Skin epidermis (tissue), 12 donors: ENCODE results near the gene TRPM6.
"Not testable (repeated sequence)": the region's sequence is repeated elsewhere in the genome, so short reads cannot be mapped to it uniquely, and the experiment has no call there.

Source experiments
- H3K27ac ChIP-seq, 21 experiments: fragments of 200-600 bp; sonication (generic) in 11 of 21; one replicate each; pipeline ENCODE4 v1.5.0; 2020; ENCODE audit warnings: mild to moderate bottlenecking in 3 of 21, inconsistent platforms in 2 of 21, moderate library complexity in 2 of 21
- H3K4me3 ChIP-seq, 7 experiments: fragments of 200-600 bp; sonication (generic) in 2 of 7; one replicate each; pipeline ENCODE4 v1.5.0; 2020; ENCODE audit warnings: inconsistent platforms in 2 of 7, mild to moderate bottlenecking in 2 of 7, moderate library complexity in 1 of 7

TRPM6 gene

DNA sequence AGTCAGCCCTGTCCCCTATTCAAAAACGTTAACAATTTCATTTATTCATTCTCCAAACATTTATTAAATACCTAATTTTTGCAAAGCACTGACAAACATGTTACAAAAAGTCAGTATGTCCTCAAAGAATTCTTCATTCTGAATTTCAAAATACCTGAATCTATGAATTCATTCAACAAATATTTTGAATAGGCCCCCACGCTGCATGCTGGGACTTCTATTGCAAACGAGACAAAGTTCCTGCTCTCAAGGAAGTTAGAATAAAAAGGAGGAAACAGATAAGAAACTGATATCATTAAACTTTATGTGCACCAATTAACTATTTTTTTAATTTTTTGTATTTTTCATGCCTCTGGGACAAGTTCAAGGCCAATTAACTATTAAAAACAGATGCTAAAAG lies 26.6 kb downstream of the TRPM6 start:
- Histone ChIP-seq H3K27ac (peak overlapping the region in 1 of 21 experiments; percentile 26), H3K4me3 (no peak overlapping the region)

GRCh38 chr9:74860247-74860646 lies 27.5 kb downstream of the TRPM6 start:
- H3K4me3 ChIP-seq, H3K27ac ChIP-seq: not testable (repeated sequence)

DNA sequence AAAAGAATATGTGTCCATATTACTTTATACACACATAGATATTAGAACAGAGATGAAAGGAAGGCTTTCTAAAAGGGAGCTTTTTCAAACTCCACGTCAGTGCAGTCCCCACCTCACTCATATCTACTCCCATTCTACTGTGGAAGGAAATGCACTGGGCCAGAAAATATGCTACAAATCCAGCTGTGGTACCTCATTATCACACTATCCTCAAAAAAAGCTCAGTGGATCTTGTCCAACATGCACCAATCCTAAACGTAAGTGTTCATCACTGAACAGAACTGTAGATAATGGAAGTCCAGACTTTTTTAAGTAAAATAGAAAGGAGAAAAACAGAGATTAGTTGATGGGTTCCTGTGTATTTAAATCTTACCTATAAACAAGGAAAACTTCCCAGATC lies 27.9 kb downstream of the TRPM6 start:
- H3K4me3 ChIP-seq = no peak overlapping the region
- no peak overlapping the region for H3K27ac ChIP-seq

GRCh38 chr9:74858751-74859414 lies 28.8 kb downstream of the TRPM6 start:
- no peak overlapping the region for H3K27ac ChIP-seq
- H3K4me3 ChIP-seq = no peak overlapping the region

DNA sequence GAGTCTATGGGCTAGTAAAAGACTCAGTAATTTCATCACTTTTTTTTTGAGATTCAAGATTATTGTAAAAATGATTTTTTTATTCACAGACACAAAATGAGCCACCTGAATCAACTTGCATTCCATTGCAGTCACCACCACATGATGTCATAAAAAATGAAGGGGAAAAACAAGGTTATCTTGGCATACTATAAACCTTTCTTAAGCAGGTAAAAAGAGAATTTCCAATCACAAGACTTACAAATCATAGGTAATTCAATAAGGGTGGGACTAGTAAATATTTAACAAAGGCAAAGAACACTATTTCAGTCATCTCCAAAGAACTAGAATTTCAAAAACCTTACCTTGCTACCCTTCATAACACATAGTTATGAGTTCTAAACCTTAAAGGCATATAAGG lies 30.7 kb downstream of the TRPM6 start:
- no peak overlapping the region for H3K27ac ChIP-seq

DNA sequence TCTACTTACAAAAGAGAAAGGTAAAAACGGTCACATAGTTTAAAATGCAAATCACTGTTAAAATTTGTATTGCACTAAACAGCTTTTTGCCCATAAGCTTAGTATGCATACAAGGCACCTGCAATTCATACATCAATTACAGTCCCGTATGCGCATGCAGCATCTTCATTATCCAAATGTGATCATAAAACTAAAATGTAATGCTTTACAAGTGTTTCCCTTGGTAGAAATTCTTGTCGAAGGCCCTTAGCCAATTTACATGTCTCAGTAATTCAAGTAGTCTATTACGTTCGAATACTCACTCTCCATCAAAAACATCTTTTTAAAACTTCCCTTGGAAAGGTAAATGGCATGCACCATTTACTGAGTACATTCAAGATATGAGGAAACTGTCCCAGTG lies 32.6 kb downstream of the TRPM6 start:
- H3K27ac ChIP-seq = no peak overlapping the region
- no peak overlapping the region for H3K4me3 ChIP-seq

More for the DNA sequence above, 30.7 kb downstream of the TRPM6 start:
- H3K4me3 ChIP-seq = no peak overlapping the region

DNA sequence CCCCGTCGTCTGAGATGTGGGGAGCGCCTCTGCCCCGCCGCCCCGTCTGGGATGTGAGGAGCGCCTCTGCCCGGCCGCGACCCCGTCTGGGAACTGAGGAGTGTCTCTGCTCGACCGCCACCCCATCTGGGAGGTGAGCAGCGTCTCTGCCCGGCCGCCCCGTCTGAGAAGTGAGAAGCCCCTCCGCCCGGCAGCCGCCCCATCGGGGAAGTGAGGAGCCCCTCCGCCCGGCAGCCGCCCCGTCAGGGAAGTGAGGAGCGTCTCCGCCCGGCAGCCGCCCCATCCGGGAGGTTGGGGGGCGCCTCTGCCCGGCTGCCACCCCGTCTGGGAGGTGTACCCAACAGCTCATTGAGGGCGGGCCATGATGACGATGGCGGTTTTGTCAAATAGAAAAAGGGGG lies 34.7 kb downstream of the TRPM6 start:
- not testable (repeated sequence) for H3K4me3 ChIP-seq, H3K27ac ChIP-seq

- no peak overlapping the region for H3K4me3 ChIP-seq
- H3K27ac ChIP-seq = no peak overlapping the region
These were observed 39.6 kb downstream of the TRPM6 start for GRCh38 chr9:74848153-74848525.

DNA sequence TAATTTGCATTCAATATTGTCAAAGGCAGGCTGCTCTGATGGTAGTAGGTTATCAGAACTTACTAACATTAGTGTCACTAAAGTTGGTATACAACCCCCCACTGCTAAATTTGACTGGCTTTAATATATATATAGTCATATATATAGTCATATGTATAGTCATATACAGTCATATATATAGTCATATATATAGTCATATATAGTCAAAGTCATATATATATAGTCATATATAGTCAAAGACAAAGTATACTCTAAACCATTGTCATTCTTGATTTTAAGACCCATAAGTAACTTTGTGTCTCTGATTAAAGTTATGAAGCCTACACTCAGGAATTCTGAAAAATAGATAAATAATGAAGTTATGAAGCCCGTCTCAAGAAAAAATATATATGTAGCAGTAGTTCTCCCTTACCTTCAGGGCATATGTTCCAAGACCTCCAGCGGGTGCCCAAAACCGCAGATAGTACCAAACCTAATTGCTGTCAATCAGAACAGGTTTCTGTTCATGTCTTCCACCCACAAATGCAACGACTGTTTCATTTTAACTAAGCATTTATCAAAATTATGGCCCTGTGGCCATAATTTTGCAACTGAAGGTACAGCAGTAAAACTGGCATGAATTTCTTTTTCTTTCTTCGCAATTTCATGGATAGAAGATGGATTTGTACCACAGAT lies 40.1 kb downstream of the TRPM6 start:
- H3K27ac ChIP-seq = no peak overlapping the region
- H3K4me3 ChIP-seq = no peak overlapping the region

GRCh38 chr9:74846766-74847165 lies 41.0 kb downstream of the TRPM6 start:
- Histone ChIP-seq H3K27ac (no peak overlapping the region), H3K4me3 (no peak overlapping the region)

GRCh38 chr9:74838351-74838750 lies 49.4 kb downstream of the TRPM6 start:
- Histone ChIP-seq H3K27ac (no peak overlapping the region), H3K4me3 (no peak overlapping the region)

DNA sequence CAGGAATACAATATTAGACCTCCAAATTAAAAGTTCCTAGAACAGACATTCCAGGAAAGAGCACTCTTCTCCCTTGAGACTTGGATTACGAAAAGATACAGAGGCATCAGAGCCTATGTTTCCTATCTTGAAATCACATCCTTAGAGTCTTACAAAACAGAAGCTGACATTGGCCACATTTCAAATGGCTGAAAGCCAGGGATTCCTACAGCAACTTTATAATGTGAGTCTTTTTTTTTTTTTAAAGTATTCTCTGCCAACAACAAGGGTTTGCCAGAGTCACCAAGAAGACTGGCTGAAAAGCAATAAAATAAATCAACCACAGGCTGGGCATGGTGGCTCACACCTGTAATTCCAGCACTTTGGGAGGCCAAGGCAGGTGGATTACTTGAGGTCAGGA lies 63.1 kb downstream of the TRPM6 start:
- Histone ChIP-seq H3K27ac (no peak overlapping the region), H3K4me3 (no peak overlapping the region)

- Histone ChIP-seq H3K4me3 (no peak overlapping the region), H3K27ac (no peak overlapping the region)
These were observed 66.1 kb downstream of the TRPM6 start for GRCh38 chr9:74821636-74822035.

GRCh38 chr9:74817816-74818215 lies 69.9 kb downstream of the TRPM6 start:
- H3K4me3 ChIP-seq = no peak overlapping the region

DNA sequence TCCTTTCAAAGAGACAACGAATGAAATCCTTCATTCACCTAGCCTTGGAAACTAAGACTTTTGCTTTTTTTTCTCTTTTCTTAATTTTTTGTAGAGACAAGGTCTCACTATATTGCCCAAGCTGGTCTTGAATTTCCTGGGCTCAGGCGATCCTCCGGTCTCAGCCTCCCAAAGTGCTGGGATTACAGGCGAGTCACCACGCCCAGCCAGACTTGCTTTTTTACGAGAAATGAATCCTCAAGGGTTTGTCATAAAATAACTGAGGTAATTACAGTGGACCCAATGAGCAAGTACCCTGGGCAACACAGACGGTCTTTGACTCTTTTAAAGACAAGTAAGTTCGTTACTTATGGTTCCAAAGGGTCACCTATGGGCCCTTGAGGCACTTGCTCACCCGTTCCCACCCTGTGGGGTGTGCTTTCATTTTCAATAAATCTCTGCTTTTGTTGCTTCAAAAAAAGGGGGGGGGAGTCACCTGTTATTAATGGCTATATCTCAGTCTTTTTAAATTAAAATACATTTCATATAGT lies 70.4 kb downstream of the TRPM6 start:
- Histone ChIP-seq H3K27ac (no peak overlapping the region), H3K4me3 (no peak overlapping the region)

More at GRCh38 chr9:74817816-74818215, 69.9 kb downstream of the TRPM6 start:
- H3K27ac ChIP-seq = no peak overlapping the region

- H3K27ac ChIP-seq = no peak overlapping the region
- H3K4me3 ChIP-seq = no peak overlapping the region
These were observed 77.5 kb downstream of the TRPM6 start for GRCh38 chr9:74810200-74810599.

DNA sequence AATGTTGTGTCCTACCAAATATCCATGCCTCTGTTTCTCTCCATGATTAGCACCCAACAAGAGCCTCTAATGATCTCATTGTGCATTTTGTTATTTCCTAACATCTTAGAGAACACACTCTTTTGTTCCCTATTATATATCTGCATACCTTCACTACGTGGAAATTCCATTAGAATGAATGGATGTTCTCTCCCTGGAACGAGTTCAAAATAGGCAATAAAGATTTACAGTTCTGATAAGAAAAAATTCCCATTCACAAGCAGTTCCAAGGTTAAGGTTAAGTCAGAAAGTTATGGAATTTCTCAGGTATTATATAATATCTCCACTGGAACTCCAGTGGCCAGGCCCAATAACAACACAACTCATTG lies 83.7 kb downstream of the TRPM6 start:
- no peak overlapping the region for H3K27ac ChIP-seq
- H3K4me3 ChIP-seq = no peak overlapping the region

DNA sequence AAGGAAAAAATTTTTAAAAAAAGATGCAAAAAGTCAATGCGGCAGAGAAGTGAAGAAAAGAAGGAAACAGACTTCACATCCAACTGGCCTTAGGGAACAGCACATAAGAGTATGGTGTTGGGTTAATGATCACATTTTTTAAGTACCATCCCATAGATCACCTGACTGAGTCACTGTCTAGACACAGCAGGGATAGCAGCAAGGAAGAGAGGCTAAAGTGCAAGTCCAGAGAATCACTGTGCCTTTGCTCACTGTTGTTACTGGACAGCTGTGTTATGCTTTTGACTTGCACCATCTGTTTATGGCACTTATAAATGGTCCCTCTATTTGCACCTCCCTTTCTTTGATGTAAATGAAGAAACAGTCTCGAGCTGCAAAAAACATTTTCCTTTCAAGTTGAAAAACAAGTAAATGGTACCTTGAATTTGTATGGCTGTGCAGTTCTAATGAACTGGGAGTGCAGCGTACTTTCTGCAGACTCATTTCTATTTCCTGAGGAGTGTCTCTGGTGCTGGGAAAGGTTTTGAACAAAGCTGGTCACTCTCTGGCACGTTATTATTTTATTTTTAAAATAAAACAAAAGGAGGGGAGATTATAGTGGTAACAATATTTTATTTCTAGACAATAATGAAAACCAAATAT lies 84.2 kb downstream of the TRPM6 start:
- Histone ChIP-seq H3K4me3 (no peak overlapping the region), H3K27ac (no peak overlapping the region)

- Histone ChIP-seq H3K4me3 (no peak overlapping the region), H3K27ac (no peak overlapping the region)
These were observed 87.5 kb downstream of the TRPM6 start for GRCh38 chr9:74800226-74800625.

DNA sequence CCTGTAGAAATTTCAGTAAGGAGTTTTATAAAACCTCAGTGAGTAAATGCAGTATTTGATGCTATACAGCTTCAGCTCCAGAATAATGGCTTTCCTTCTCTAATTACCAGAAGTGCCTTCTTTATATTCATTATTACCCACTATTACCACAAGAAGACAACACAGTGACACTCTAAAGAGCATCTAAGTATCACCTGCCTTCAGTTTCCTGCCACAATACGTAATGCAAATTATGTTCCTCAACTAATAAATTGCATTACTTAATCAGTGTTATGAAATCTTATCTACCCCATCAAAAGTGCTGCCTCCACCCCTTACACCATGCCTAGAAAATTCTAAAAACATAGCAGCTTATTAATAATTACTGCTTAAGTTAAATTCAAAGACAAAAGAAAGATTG lies 91.9 kb downstream of the TRPM6 start:
- Histone ChIP-seq H3K4me3 (no peak overlapping the region), H3K27ac (no peak overlapping the region)

GRCh38 chr9:74795081-74795480 lies 92.6 kb downstream of the TRPM6 start:
- Histone ChIP-seq H3K4me3 (no peak overlapping the region), H3K27ac (no peak overlapping the region)
